CD4-positive, alpha-beta memory T cell (primary cell): ENCODE measurements around the gene NDRG4. TPM values are rescaled to one million over a fixed set of nuclear protein-coding genes. Genes with fewer than 3 reads are reported as not detected.

Source experiments
- CTCF ChIA-PET: fragments of 350-600 bp; sonication (Branson Sonifier 250); formaldehyde crosslinking; loops from one replicate; lab custom pipeline; 2021; ENCODE audit warnings: inconsistent platforms; ENCODE audit not compliant: partially characterized antibody; lab: Charles Lee
- POLR2A ChIA-PET: fragments of 350-600 bp; sonication (Branson Sonifier 250); formaldehyde crosslinking; loops from one replicate; lab custom pipeline; 2021; ENCODE audit not compliant: partially characterized antibody; lab: Charles Lee
- DNase-seq, 5 donors: peaks; one replicate each; pipeline versions ENCODE4 v3.0.0 to v3.0.0-alpha.2; 2020 to 2022; ENCODE audit warnings: mixed read lengths in 1 of 5
- H3K27ac ChIP-seq: one replicate; pipeline ENCODE4 v1.7.0; 2013; ENCODE audit warnings: low read depth, low read length
- H3K27me3 ChIP-seq: 2 replicates; pipeline ENCODE4 v1.7.0; 2013; ENCODE audit warnings: mild to moderate bottlenecking, low read length, moderate library complexity; ENCODE audit not compliant: insufficient read depth
- H3K36me3 ChIP-seq: 2 replicates; pipeline ENCODE4 v1.7.0; 2013; ENCODE audit warnings: mild to moderate bottlenecking, low read length, moderate library complexity; ENCODE audit not compliant: insufficient read depth
- H3K4me1 ChIP-seq: 2 replicates; pipeline ENCODE4 v1.7.0; 2013; ENCODE audit warnings: mild to moderate bottlenecking, low read length, moderate library complexity; ENCODE audit not compliant: insufficient read depth
- H3K4me3 ChIP-seq, 2 donors: one replicate each; pipeline ENCODE4 v1.7.0; 2013; ENCODE audit warnings: low read length in 2 of 2, mild to moderate bottlenecking in 1 of 2
- H3K9me3 ChIP-seq, 2 donors: one replicate each; pipeline ENCODE4 v1.7.0; 2013; ENCODE audit warnings: low read length in 2 of 2, control low read depth in 1 of 2; ENCODE audit not compliant: control insufficient read depth in 1 of 2
- H3K27ac Mint-ChIP-seq, 7 donors: one replicate each; pipeline ENCODE4 v1.8.0; 2020 to 2021; ENCODE audit warnings: mixed read lengths in 7 of 7, mild to moderate bottlenecking in 6 of 7, inconsistent platforms in 3 of 7, moderate library complexity in 3 of 7
- H3K27me3 Mint-ChIP-seq, 2 donors: one replicate each; pipeline ENCODE4 v1.8.0; 2020 to 2021; ENCODE audit warnings: mixed read lengths in 2 of 2
- H3K36me3 Mint-ChIP-seq, 2 donors: one replicate each; pipeline ENCODE4 v1.8.0; 2020 to 2021; ENCODE audit warnings: mixed read lengths in 2 of 2, inconsistent platforms in 1 of 2, mild to moderate bottlenecking in 1 of 2
- H3K4me1 Mint-ChIP-seq, 4 donors: one replicate each; pipeline ENCODE4 v1.8.0; 2020 to 2021; ENCODE audit warnings: mixed read lengths in 4 of 4, mild to moderate bottlenecking in 1 of 4
- H3K4me3 Mint-ChIP-seq, 8 donors: one replicate each; pipeline ENCODE4 v1.8.0; 2020 to 2021; ENCODE audit warnings: mixed read lengths in 8 of 8, mild to moderate bottlenecking in 7 of 8, moderate library complexity in 6 of 8, inconsistent platforms in 3 of 8
- H3K9me3 Mint-ChIP-seq, 8 donors: one replicate each; pipeline ENCODE4 v1.8.0; 2020 to 2021; ENCODE audit warnings: mixed read lengths in 8 of 8, mild to moderate bottlenecking in 5 of 8, inconsistent platforms in 3 of 8, moderate library complexity in 1 of 8
- intact Hi-C: fragments of 100-400 bp; cut with micrococcal nuclease; formaldehyde crosslinking; loops from one replicate; pipeline ENCODE4 v1.15.1; 2023
- polyA plus RNA-seq, 2 donors: library from polyadenylated mRNA; unstranded; fragments of 300-500 nt; fragmentation: Illumina TruSeq; gene quantifications; one replicate each; pipeline ENCODE4 v1.2.3, GENCODE V29; 2021
- total RNA-seq, 2 experiments: library from RNA; stranded (reverse); gene quantifications; one replicate each; pipeline ENCODE4 v1.2.3, GENCODE V29; 2021

NDRG4 gene
- total and polyA plus RNA-seq, 4 experiments from 2014 or later = 0.22 to 1.3 (median 1.3) TPM; not detected in 1

DNA sequence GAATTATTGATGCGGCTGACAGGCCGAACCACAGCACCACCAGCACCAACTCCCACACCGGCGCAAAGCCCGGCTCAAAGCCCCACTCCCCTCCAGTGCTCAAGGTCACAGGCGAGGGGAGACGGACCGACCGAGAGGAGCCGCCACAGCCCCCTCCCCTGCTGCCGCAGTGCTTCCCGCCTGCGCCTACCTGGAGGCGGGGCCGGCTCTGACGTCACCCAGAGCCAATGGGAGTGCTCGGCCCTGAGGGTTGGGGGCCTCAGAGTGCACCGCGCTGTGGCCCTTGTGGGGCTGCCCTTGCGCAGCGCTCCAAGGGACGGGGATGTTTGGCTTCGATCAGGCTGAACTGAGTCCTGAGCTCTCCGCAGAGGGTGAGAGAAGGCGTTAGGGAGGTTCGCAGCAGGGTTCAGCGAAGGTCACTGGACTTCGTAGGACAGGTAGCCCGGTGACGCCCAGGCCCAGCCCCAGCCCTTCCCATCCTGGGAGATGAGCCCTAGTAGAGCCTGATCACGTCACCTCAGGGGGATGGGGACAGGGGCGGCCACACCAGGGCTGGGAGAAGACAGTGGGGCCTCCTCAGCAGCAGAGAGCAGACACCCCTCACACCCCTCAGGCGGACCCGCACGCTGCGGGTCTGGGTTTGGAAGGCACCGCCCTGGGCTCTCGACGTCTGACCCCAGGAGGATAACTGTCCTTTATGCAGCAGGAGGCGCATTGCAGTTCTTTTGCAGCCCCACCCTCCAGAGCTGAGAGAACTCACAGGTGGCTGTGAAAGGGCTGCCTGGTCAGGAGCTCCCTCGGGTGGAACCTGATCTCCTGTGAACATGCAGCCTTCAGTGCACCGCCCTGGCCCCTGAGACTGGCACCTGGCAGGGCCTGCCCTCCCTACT lies 1.5 kb downstream of the NDRG4 start:
- Histone ChIP-seq H3K4me3 (peak overlapping the region; percentile 40 to 52), H3K27me3 (peaks cover 5% of the 10 kb centered on the region), H3K27ac (no peak overlapping the region), H3K36me3 (no peaks in the 10 kb centered on the region), H3K4me1 (peaks cover 20% of the 10 kb centered on the region), H3K9me3 (no peaks in the 10 kb centered on the region)
- peak overlapping the region in 4 of 7 donors; percentile 77 to 89 (median 84) for H3K27ac Mint-ChIP-seq
- H3K9me3 Mint-ChIP-seq = no peaks in the 10 kb centered on the region
- POLR2A ChIA-PET = no interaction called here
- DNase-seq = peak; percentile 39 to 55 (median 42)
- CTCF ChIA-PET = interaction anchor here (1.0 kb wide), 1 partner anchor 10 kb away, joined by 3 read pairs; no protein-coding TSS in a partner anchor
- H3K27me3 Mint-ChIP-seq = peaks cover 0 to 6% of the 10 kb centered on the region in 2 donors
- intact Hi-C loops = no loop called here
- H3K4me3 Mint-ChIP-seq = peak overlapping the region; percentile 71 to 86 (median 82)
- peaks cover 1 to 14% (median 9%) of the 10 kb centered on the region in 4 donors for H3K4me1 Mint-ChIP-seq
- no peaks in the 10 kb centered on the region for H3K36me3 Mint-ChIP-seq

DNA sequence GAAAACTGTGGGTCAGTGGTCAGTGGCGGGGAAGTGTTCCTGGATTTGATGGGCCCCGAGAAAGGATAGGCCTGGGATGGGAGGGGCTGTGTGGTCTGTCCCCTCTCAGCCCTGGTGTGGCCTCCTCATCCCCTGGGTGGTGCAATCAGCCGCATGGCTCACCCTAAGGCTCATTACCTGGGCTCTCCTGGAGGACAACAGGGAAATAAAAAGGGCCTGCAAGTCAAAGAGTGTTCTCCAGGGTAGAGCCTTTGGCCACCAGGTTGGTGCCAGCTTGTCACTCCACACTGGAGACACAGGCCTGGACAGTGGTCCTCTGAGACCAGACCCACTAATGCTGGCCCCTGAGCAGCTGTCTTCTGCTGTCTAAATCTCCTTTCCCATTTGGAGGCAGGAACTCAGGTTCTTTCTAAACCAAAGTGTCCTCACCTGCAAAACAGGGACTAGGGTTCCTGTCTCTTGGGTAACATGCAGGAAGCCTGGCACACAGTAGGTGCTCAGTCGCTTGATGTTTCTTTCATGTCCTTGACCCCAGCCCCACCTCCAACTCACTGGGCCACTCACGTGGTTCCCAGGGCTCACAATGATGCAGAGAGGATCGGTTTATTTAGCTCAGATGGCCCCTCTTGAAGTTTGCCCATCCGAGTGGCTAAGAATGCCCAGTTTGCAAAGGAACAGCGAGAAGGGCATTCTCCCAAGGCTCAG lies 2.4 kb downstream of the NDRG4 start:
- intact Hi-C loops = no loop called here
- no peaks in the 10 kb centered on the region for H3K9me3 ChIP-seq
- ChIA-PET CTCF (interaction anchor here (1.0 kb wide), 1 partner anchor 11 kb away, joined by 3 read pairs; no protein-coding TSS in a partner anchor), POLR2A (no interaction called here)
- DNase-seq = no peak
- no peak overlapping the region for H3K27ac ChIP-seq
- Mint-ChIP-seq H3K4me1 (peaks cover 1 to 14% (median 7%) of the 10 kb centered on the region in 4 donors), H3K9me3 (no peaks in the 10 kb centered on the region), H3K4me3 (peak overlapping the region in 5 of 8 donors; percentile 9 to 86 (median 20)), H3K36me3 (no peaks in the 10 kb centered on the region), H3K27me3 (peaks cover 0 to 6% of the 10 kb centered on the region in 2 donors), H3K27ac (no peak overlapping the region)
- peaks cover 5% of the 10 kb centered on the region for H3K27me3 ChIP-seq
- H3K4me3 ChIP-seq = no peak overlapping the region
- no peaks in the 10 kb centered on the region for H3K36me3 ChIP-seq
- peaks cover 20% of the 10 kb centered on the region for H3K4me1 ChIP-seq

DNA sequence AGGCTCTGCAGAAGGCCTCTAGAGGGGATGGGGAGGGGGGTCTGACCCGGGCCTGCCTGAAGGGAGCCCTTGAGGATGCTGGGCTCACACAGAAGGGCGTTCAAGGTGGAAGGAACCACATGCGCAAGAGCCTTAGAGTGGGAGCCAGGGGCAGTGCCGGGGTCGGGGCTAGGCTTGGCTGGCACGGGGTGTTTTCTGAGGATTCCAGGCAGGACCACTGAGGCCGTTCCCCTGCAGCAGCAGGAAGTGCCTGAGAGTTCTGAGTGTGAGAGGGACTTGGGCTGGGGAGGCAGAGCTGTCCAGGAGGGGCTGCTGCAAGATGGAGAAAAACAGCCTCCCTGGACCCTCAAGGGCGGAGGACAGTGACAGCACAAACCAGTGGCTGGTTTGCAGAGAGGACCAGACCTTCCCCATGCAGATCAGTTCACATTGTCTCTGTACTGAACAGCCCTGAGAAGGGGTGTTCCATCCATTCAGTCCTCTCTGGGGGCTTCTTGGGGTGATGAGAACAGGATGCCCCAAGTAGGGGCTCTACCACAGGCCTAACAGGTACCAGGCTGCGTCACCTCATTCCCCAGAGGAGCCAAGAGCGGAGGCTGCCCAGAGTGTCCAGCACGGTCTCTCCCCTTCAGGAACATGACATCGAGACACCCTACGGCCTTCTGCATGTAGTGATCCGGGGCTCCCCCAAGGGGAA lies 3.4 kb downstream of the NDRG4 start:
- H3K27me3 ChIP-seq = peaks cover 5% of the 10 kb centered on the region
- intact Hi-C loops = no loop called here

DNA sequence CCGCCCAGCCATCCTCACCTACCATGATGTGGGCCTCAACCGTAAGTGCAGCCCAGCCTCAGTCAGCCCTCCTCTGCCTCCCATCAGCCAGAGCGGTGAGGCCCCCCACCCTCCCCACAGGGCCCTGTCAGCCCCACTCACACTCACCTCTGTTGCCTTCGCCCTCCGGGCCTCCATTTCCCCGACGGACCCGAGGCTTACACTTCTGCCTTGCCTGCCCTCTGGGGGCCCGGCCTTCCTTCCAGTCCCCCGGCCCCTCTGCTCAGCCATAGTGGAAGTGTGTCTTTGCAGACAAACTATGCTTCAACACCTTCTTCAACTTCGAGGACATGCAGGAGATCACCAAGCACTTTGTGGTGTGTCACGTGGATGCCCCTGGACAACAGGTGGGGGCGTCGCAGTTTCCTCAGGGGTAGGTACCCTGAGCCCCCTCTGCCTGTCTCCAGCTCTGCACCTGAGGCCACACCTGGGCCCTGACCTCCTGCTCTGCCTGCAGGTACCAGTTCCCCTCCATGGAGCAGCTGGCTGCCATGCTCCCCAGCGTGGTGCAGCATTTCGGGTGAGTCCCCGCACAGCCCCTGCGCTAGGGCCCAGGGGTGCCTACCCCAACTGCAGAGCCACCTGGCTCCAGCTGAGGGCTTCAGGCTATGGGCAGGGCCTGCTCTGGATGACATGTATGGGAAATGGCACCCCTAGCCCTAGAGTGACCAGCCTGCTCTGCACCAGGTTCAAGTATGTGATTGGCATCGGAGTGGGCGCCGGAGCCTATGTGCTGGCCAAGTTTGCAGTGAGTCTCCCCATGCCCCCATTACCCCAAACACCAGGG lies 4.1 kb downstream of the NDRG4 start:
- H3K27ac Mint-ChIP-seq = no peak overlapping the region
- peaks cover 0 to 3% of the 10 kb centered on the region in 2 donors for H3K27me3 Mint-ChIP-seq
- Histone ChIP-seq H3K36me3 (no peaks in the 10 kb centered on the region), H3K4me1 (peaks cover 20% of the 10 kb centered on the region), H3K27ac (no peak overlapping the region), H3K27me3 (peaks cover 5% of the 10 kb centered on the region), H3K9me3 (no peaks in the 10 kb centered on the region), H3K4me3 (no peak overlapping the region)
- intact Hi-C loops = no loop called here
- peaks cover 1 to 14% (median 7%) of the 10 kb centered on the region in 4 donors for H3K4me1 Mint-ChIP-seq
- peak in 1 of 5 donors; percentile 17 for DNase-seq
- no peaks in the 10 kb centered on the region for H3K9me3 Mint-ChIP-seq
- no peaks in the 10 kb centered on the region for H3K36me3 Mint-ChIP-seq
- POLR2A ChIA-PET = no interaction called here
- CTCF ChIA-PET = no interaction called here
- H3K4me3 Mint-ChIP-seq = no peak overlapping the region

More for the DNA sequence above, 3.4 kb downstream of the NDRG4 start:
- DNase-seq = peak in 1 of 5 donors; percentile 12
- H3K27ac ChIP-seq = no peak overlapping the region
- no peak overlapping the region for H3K27ac Mint-ChIP-seq
- H3K4me1 ChIP-seq = peaks cover 20% of the 10 kb centered on the region
- no peaks in the 10 kb centered on the region for H3K9me3 Mint-ChIP-seq
- H3K9me3 ChIP-seq = no peaks in the 10 kb centered on the region
- H3K36me3 Mint-ChIP-seq = no peaks in the 10 kb centered on the region
- H3K4me3 Mint-ChIP-seq = peak overlapping the region in 2 of 8 donors; percentile 31 to 41
- no peak overlapping the region for H3K4me3 ChIP-seq
- H3K36me3 ChIP-seq = no peaks in the 10 kb centered on the region
- CTCF ChIA-PET = no interaction called here
- peaks cover 0 to 6% of the 10 kb centered on the region in 2 donors for H3K27me3 Mint-ChIP-seq
- POLR2A ChIA-PET = no interaction called here
- H3K4me1 Mint-ChIP-seq = peaks cover 1 to 14% (median 7%) of the 10 kb centered on the region in 4 donors

DNA sequence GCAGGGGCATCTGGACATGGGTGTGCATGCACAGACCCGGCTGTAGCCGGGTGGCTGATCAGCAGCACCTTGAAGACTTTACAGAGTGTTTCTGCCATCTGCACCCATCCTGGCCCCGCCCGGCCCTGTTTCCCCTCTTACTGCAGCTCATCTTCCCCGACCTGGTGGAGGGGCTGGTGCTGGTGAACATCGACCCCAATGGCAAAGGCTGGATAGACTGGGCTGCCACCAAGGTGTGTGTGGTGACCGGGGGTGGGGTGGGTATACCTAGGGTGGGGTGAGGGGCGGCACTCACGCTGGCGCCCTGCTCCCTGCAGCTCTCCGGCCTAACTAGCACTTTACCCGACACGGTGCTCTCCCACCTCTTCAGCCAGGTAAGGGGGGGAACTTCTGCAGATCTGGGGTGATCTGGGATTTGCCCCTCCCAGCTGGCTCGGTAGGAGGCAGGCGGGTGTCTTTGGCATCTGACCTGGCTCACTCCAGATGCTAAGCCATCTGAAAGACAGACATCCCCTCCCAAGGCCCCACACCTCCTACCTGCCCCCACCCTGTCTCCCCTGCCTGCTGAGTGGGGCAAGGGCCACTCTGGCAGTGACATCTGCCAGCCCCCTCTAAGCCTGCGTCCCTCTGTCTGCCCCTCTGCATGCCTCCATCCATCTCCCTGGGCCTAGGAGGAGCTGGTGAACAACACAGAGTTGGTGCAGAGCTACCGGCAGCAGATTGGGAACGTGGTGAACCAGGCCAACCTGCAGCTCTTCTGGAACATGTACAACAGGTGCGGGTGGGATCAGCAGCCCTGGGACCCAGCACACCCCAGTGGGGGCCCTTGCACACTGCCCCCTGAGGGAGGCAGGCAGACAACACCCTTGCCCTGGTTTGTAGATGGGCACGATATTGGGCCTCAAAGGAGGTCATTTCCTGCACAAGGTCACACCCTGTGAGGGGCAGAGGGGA lies 6.6 kb downstream of the NDRG4 start:
- Histone ChIP-seq H3K9me3 (no peaks in the 10 kb centered on the region), H3K4me3 (no peak overlapping the region), H3K4me1 (peaks cover 6% of the 10 kb centered on the region), H3K36me3 (no peaks in the 10 kb centered on the region), H3K27me3 (peaks cover 5% of the 10 kb centered on the region), H3K27ac (no peak overlapping the region)
- peaks cover 0 to 2% (median 2%) of the 10 kb centered on the region in 4 donors for H3K4me1 Mint-ChIP-seq
- H3K27me3 Mint-ChIP-seq = peaks cover 0 to 2% of the 10 kb centered on the region in 2 donors
- H3K9me3 Mint-ChIP-seq = no peaks in the 10 kb centered on the region
- intact Hi-C loops = no loop called here
- no peak overlapping the region for H3K27ac Mint-ChIP-seq
- DNase-seq = peak in 1 of 5 donors; percentile 20
- no peak overlapping the region for H3K4me3 Mint-ChIP-seq
- ChIA-PET POLR2A (no interaction called here), CTCF (interaction anchor here (1.0 to 1.1 kb wide), 2 partner anchors 19 to 267 kb away, joined by 3 to 4 read pairs; no protein-coding TSS in a partner anchor)
- no peaks in the 10 kb centered on the region for H3K36me3 Mint-ChIP-seq
